ENCODE measurements around the gene CLEC7A. TPM values are rescaled to one million over a fixed set of nuclear protein-coding genes. Genes with fewer than 3 reads are reported as not detected.

Gene CLEC7A
- total RNA-seq, 3 donors from 2014 or later (not counting 1 experiment from before 2014, with no cell fraction given) = 7.7 to 22.3 (median 20.8) TPM

- WGBS (ENCODE audit: insufficient coverage) = 32% methylated on average over 3 of the region's 3 CpGs
- H3K4me3 ChIP-seq (ENCODE audit: low read length) = no peak overlapping the region
- Mint-ChIP-seq H3K27ac (no peak overlapping the region), H3K9me3 (no peaks in the 10 kb centered on the region), H3K36me3 (no peaks in the 10 kb centered on the region), H3K4me1 (no peaks in the 10 kb centered on the region), H3K27me3 (ENCODE audit: low read depth in 2 of 2) (peaks cover 0 to 9% of the 10 kb centered on the region in 2 donors), H3K4me3 (no peak overlapping the region)
- no peaks in the 10 kb centered on the region for H3K27me3 ChIP-seq (ENCODE audit: control insufficient read depth, insufficient read depth, low read length)
- DNase-seq (no peak), ATAC-seq (no peak)
- no peaks in the 10 kb centered on the region for H3K36me3 ChIP-seq (ENCODE audit: control insufficient read depth, insufficient read depth, low read length)
- no peak overlapping the region for H3K27ac ChIP-seq (ENCODE audit: low read length)
- no peak for TF ChIP-seq CTCF (IDR thresholded peaks at IDR 0.05)
- H3K9me3 ChIP-seq (ENCODE audit: control insufficient read depth, insufficient read depth, low read length) = no peaks in the 10 kb centered on the region
- intact Hi-C loops (cut with micrococcal nuclease) = no loop called here
- peaks cover 3% of the 10 kb centered on the region for H3K4me1 ChIP-seq (ENCODE audit: control insufficient read depth, insufficient read depth, low read length)
Observed at GRCh38 chr12:10163084-10163483, 33.1 kb upstream of the CLEC7A start.

GRCh38 chr12:10160617-10161385, 30.8 kb upstream of the CLEC7A start:
- Histone ChIP-seq H3K4me3 (ENCODE audit: low read length) (no peak overlapping the region), H3K36me3 (ENCODE audit: control insufficient read depth, insufficient read depth, low read length) (no peaks in the 10 kb centered on the region), H3K27ac (ENCODE audit: low read length) (no peak overlapping the region), H3K4me1 (ENCODE audit: control insufficient read depth, insufficient read depth, low read length) (no peaks in the 10 kb centered on the region), H3K9me3 (ENCODE audit: control insufficient read depth, insufficient read depth, low read length) (no peaks in the 10 kb centered on the region), H3K27me3 (ENCODE audit: control insufficient read depth, insufficient read depth, low read length) (no peaks in the 10 kb centered on the region)
- Mint-ChIP-seq H3K4me3 (no peak overlapping the region), H3K36me3 (no peaks in the 10 kb centered on the region), H3K27me3 (ENCODE audit: low read depth in 2 of 2) (peaks cover 7 to 10% of the 10 kb centered on the region in 2 donors), H3K9me3 (no peaks in the 10 kb centered on the region), H3K4me1 (no peaks in the 10 kb centered on the region), H3K27ac (no peak overlapping the region)
- no peak for DNase-seq
- intact Hi-C loops (cut with micrococcal nuclease) = no loop called here
- WGBS (ENCODE audit: insufficient coverage) = 92% methylated on average over 5 of the region's 7 CpGs
- ATAC-seq = no peak
- TF ChIP-seq CTCF (IDR thresholded peaks at IDR 0.05) = no peak

GRCh38 chr12:10159280-10159679, 29.3 kb upstream of the CLEC7A start:
- WGBS (ENCODE audit: insufficient coverage) = 71% methylated on average over 2 of the region's 3 CpGs
- DNase-seq (no peak), ATAC-seq (no peak)
- no peaks in the 10 kb centered on the region for H3K27me3 ChIP-seq (ENCODE audit: control insufficient read depth, insufficient read depth, low read length)
- Mint-ChIP-seq H3K36me3 (no peaks in the 10 kb centered on the region), H3K27ac (no peak overlapping the region), H3K9me3 (no peaks in the 10 kb centered on the region), H3K4me3 (no peak overlapping the region), H3K27me3 (ENCODE audit: low read depth in 2 of 2) (peaks cover 4 to 11% of the 10 kb centered on the region in 2 donors), H3K4me1 (peaks cover under 1% of the 10 kb centered on the region in 2 donors)
- no peaks in the 10 kb centered on the region for H3K9me3 ChIP-seq (ENCODE audit: control insufficient read depth, insufficient read depth, low read length)
- TF ChIP-seq CTCF (IDR thresholded peaks at IDR 0.05) = no peak
- no peak overlapping the region for H3K27ac ChIP-seq (ENCODE audit: low read length)
- intact Hi-C loops (cut with micrococcal nuclease) = no loop called here
- H3K4me1 ChIP-seq (ENCODE audit: control insufficient read depth, insufficient read depth, low read length) = peaks cover under 1% of the 10 kb centered on the region
- H3K4me3 ChIP-seq (ENCODE audit: low read length) = no peak overlapping the region
- no peaks in the 10 kb centered on the region for H3K36me3 ChIP-seq (ENCODE audit: control insufficient read depth, insufficient read depth, low read length)

GRCh38 chr12:10158406-10158805, 28.4 kb upstream of the CLEC7A start:
- H3K36me3 Mint-ChIP-seq = no peaks in the 10 kb centered on the region
- no peak for ATAC-seq
- H3K27me3 ChIP-seq (ENCODE audit: control insufficient read depth, insufficient read depth, low read length) = peaks cover 3% of the 10 kb centered on the region
- H3K4me3 Mint-ChIP-seq = no peak overlapping the region
- H3K27me3 Mint-ChIP-seq (ENCODE audit: low read depth in 2 of 2) = peaks cover 11% of the 10 kb centered on the region in 2 donors
- no peaks in the 10 kb centered on the region for H3K36me3 ChIP-seq (ENCODE audit: control insufficient read depth, insufficient read depth, low read length)
- no peak overlapping the region for H3K4me3 ChIP-seq (ENCODE audit: low read length)
- no peaks in the 10 kb centered on the region for H3K9me3 ChIP-seq (ENCODE audit: control insufficient read depth, insufficient read depth, low read length)
- no peak overlapping the region for H3K27ac ChIP-seq (ENCODE audit: low read length)
- H3K4me1 ChIP-seq (ENCODE audit: control insufficient read depth, insufficient read depth, low read length) = peaks cover 10% of the 10 kb centered on the region
- H3K4me1 Mint-ChIP-seq = peaks cover 9% of the 10 kb centered on the region in 2 donors
- no peak overlapping the region for H3K27ac Mint-ChIP-seq
- intact Hi-C loops (cut with micrococcal nuclease) = no loop called here
- no peak for TF ChIP-seq CTCF (IDR thresholded peaks at IDR 0.05)
- DNase-seq = peak in 1 of 2 donors; percentile 12
- WGBS (ENCODE audit: insufficient coverage) = no CpG with 5 or more reads among the region's 2 CpGs
- no peaks in the 10 kb centered on the region for H3K9me3 Mint-ChIP-seq
